ENCODE data around the gene TSPAN8. TPM values are rescaled to one million over a fixed set of nuclear protein-coding genes. Genes with fewer than 3 reads are reported as not detected.
"Not testable (repeated sequence)": the region's sequence is repeated elsewhere in the genome, so short reads cannot be mapped to it uniquely, and the experiment has no call there.

TSPAN8 gene
- total and polyA plus RNA-seq, 4 experiments from 2014 or later = not detected

- H3K27ac ChIP-seq (ENCODE audit: low read depth, low read length) = no peak overlapping the region
- no peaks in the 10 kb centered on the region for H3K36me3 ChIP-seq (ENCODE audit: insufficient read depth, low read length)
- CTCF ChIA-PET (ENCODE audit: partially characterized antibody) = no interaction called here
- H3K27ac Mint-ChIP-seq = no peak overlapping the region
- no peaks in the 10 kb centered on the region for H3K27me3 ChIP-seq (ENCODE audit: insufficient read depth, low read length)
- no peak overlapping the region for H3K4me3 Mint-ChIP-seq
- no peaks in the 10 kb centered on the region for H3K36me3 Mint-ChIP-seq
- H3K9me3 ChIP-seq (ENCODE audit: control insufficient read depth in 1 of 2, low read length in 2 of 2) = no peaks in the 10 kb centered on the region
- POLR2A ChIA-PET (ENCODE audit: partially characterized antibody) = no interaction called here
- peaks cover 0 to 5% (median 2%) of the 10 kb centered on the region in 8 donors for H3K9me3 Mint-ChIP-seq
- no peaks in the 10 kb centered on the region for H3K4me1 Mint-ChIP-seq
- H3K27me3 Mint-ChIP-seq = no peaks in the 10 kb centered on the region
- H3K4me3 ChIP-seq (ENCODE audit: low read length in 2 of 2) = no peak overlapping the region
- no peak for DNase-seq
- H3K4me1 ChIP-seq (ENCODE audit: insufficient read depth, low read length) = no peaks in the 10 kb centered on the region
- intact Hi-C loops (cut with micrococcal nuclease) = no loop called here
These were observed 623 bp upstream of the TSPAN8 start for GRCh38 chr12:71158361-71158882.

GRCh38 chr12:71155225-71155624 is 2.6 kb downstream of the TSPAN8 start:
- no peaks in the 10 kb centered on the region for H3K4me1 ChIP-seq (ENCODE audit: insufficient read depth, low read length)
- ChIA-PET CTCF (ENCODE audit: partially characterized antibody) (no interaction called here), POLR2A (ENCODE audit: partially characterized antibody) (no interaction called here)
- no peak for DNase-seq
- H3K4me3 Mint-ChIP-seq = no peak overlapping the region
- no peak overlapping the region for H3K27ac ChIP-seq (ENCODE audit: low read depth, low read length)
- H3K4me1 Mint-ChIP-seq = no peaks in the 10 kb centered on the region
- H3K27me3 ChIP-seq (ENCODE audit: insufficient read depth, low read length) = no peaks in the 10 kb centered on the region
- H3K36me3 Mint-ChIP-seq = no peaks in the 10 kb centered on the region
- peaks cover 0 to 15% (median 5%) of the 10 kb centered on the region in 8 donors for H3K9me3 Mint-ChIP-seq
- H3K27me3 Mint-ChIP-seq = peaks cover 0 to 2% of the 10 kb centered on the region in 2 donors
- no peaks in the 10 kb centered on the region for H3K9me3 ChIP-seq (ENCODE audit: control insufficient read depth in 1 of 2, low read length in 2 of 2)
- H3K27ac Mint-ChIP-seq = no peak overlapping the region
- intact Hi-C loops (cut with micrococcal nuclease) = no loop called here
- no peak overlapping the region for H3K4me3 ChIP-seq (ENCODE audit: low read length in 2 of 2)
- H3K36me3 ChIP-seq (ENCODE audit: insufficient read depth, low read length) = no peaks in the 10 kb centered on the region

- no peak overlapping the region for H3K4me3 ChIP-seq (ENCODE audit: low read length in 2 of 2)
- Mint-ChIP-seq H3K27ac (no peak overlapping the region), H3K4me1 (no peaks in the 10 kb centered on the region), H3K4me3 (no peak overlapping the region), H3K36me3 (no peaks in the 10 kb centered on the region), H3K9me3 (peaks cover 0 to 10% (median 4%) of the 10 kb centered on the region in 8 donors), H3K27me3 (peaks cover 0 to 2% of the 10 kb centered on the region in 2 donors)
- H3K36me3 ChIP-seq (ENCODE audit: insufficient read depth, low read length) = no peaks in the 10 kb centered on the region
- intact Hi-C loops (cut with micrococcal nuclease) = no loop called here
- ChIA-PET POLR2A (ENCODE audit: partially characterized antibody) (no interaction called here), CTCF (ENCODE audit: partially characterized antibody) (no interaction called here)
- H3K27ac ChIP-seq (ENCODE audit: low read depth, low read length) = no peak overlapping the region
- DNase-seq = no peak
- H3K4me1 ChIP-seq (ENCODE audit: insufficient read depth, low read length) = no peaks in the 10 kb centered on the region
- no peaks in the 10 kb centered on the region for H3K27me3 ChIP-seq (ENCODE audit: insufficient read depth, low read length)
- H3K9me3 ChIP-seq (ENCODE audit: control insufficient read depth in 1 of 2, low read length in 2 of 2) = no peaks in the 10 kb centered on the region
These were observed 4.9 kb downstream of the TSPAN8 start for GRCh38 chr12:71152851-71153250.

DNA sequence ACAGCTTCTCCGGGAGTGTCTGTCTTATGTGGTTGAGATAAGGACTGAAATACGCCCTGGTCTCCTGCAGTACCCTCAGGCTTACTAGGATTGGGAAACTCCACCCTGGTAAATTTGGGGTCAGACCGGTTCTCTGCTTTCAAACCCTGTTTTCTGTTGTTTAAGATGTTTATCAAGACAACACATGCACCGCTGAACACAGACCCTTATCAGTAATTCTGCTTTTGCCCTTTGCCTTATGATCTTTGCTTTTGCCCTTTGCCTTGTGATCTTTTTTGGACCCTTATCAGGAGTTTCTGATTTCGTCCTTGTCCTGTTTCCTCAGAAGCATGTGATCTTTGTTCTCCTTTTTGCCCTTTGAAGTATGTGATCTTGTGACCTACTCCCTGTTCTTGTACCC is 7.8 kb downstream of the TSPAN8 start:
- H3K27me3 ChIP-seq (ENCODE audit: insufficient read depth, low read length); H3K9me3 ChIP-seq (ENCODE audit: control insufficient read depth in 1 of 2, low read length in 2 of 2); H3K36me3 Mint-ChIP-seq; intact Hi-C loops (cut with micrococcal nuclease); DNase-seq; H3K4me1 ChIP-seq (ENCODE audit: insufficient read depth, low read length); H3K27ac ChIP-seq (ENCODE audit: low read depth, low read length); H3K27ac Mint-ChIP-seq; H3K27me3 Mint-ChIP-seq; H3K4me3 Mint-ChIP-seq; H3K4me1 Mint-ChIP-seq; H3K36me3 ChIP-seq (ENCODE audit: insufficient read depth, low read length); CTCF ChIA-PET (ENCODE audit: partially characterized antibody); H3K4me3 ChIP-seq (ENCODE audit: low read length in 2 of 2); POLR2A ChIA-PET (ENCODE audit: partially characterized antibody): not testable (repeated sequence)
- H3K9me3 Mint-ChIP-seq = peaks cover 0 to 10% (median 4%) of the 10 kb centered on the region in 8 donors

- ChIA-PET CTCF (ENCODE audit: partially characterized antibody) (no interaction called here), POLR2A (ENCODE audit: partially characterized antibody) (no interaction called here)
- Mint-ChIP-seq H3K27me3 (no peaks in the 10 kb centered on the region), H3K4me3 (no peak overlapping the region), H3K36me3 (no peaks in the 10 kb centered on the region), H3K9me3 (peaks cover 0 to 3% (median under 1%) of the 10 kb centered on the region in 8 donors), H3K4me1 (no peaks in the 10 kb centered on the region), H3K27ac (no peak overlapping the region)
- no peaks in the 10 kb centered on the region for H3K4me1 ChIP-seq (ENCODE audit: insufficient read depth, low read length)
- H3K27me3 ChIP-seq (ENCODE audit: insufficient read depth, low read length) = no peaks in the 10 kb centered on the region
- no peaks in the 10 kb centered on the region for H3K9me3 ChIP-seq (ENCODE audit: control insufficient read depth in 1 of 2, low read length in 2 of 2)
- no peak overlapping the region for H3K4me3 ChIP-seq (ENCODE audit: low read length in 2 of 2)
- no peak overlapping the region for H3K27ac ChIP-seq (ENCODE audit: low read depth, low read length)
- H3K36me3 ChIP-seq (ENCODE audit: insufficient read depth, low read length) = no peaks in the 10 kb centered on the region
- intact Hi-C loops (cut with micrococcal nuclease) = no loop called here
- DNase-seq = no peak
These were observed 13.1 kb downstream of the TSPAN8 start for GRCh38 chr12:71144682-71145081.

- Mint-ChIP-seq H3K27me3 (no peaks in the 10 kb centered on the region), H3K36me3 (no peaks in the 10 kb centered on the region), H3K4me3 (no peak overlapping the region), H3K27ac (no peak overlapping the region), H3K4me1 (no peaks in the 10 kb centered on the region), H3K9me3 (peaks cover 0 to 5% (median under 1%) of the 10 kb centered on the region in 8 donors)
- CTCF ChIA-PET (ENCODE audit: partially characterized antibody) = no interaction called here
- no peaks in the 10 kb centered on the region for H3K9me3 ChIP-seq (ENCODE audit: control insufficient read depth in 1 of 2, low read length in 2 of 2)
- H3K27ac ChIP-seq (ENCODE audit: low read depth, low read length) = no peak overlapping the region
- H3K4me1 ChIP-seq (ENCODE audit: insufficient read depth, low read length) = no peaks in the 10 kb centered on the region
- intact Hi-C loops (cut with micrococcal nuclease) = no loop called here
- no peaks in the 10 kb centered on the region for H3K36me3 ChIP-seq (ENCODE audit: insufficient read depth, low read length)
- POLR2A ChIA-PET (ENCODE audit: partially characterized antibody) = no interaction called here
- no peak for DNase-seq
- no peak overlapping the region for H3K4me3 ChIP-seq (ENCODE audit: low read length in 2 of 2)
- H3K27me3 ChIP-seq (ENCODE audit: insufficient read depth, low read length) = no peaks in the 10 kb centered on the region
These were observed 14.8 kb downstream of the TSPAN8 start for GRCh38 chr12:71142956-71143355.

DNA sequence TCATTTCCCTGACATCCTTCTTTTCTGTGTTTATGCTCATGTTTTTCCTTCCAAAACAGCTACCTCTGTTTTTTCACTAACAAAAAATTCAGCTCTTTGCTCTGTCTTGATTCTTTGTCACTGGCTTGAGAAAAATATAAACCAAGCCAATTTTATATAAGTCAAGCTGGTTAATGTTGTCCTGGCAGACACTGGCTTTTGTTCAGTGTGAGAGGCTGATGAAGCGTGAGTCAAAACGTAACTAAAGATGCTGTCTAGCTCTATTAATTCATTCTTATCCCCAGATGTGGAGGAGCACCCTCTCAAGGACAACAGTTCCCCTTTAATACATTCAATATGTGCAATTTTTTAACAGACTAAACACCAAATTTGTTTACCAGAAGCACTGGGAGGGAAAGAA is 15.8 kb downstream of the TSPAN8 start:
- ChIA-PET POLR2A (ENCODE audit: partially characterized antibody) (no interaction called here), CTCF (ENCODE audit: partially characterized antibody) (no interaction called here)
- H3K27me3 ChIP-seq (ENCODE audit: insufficient read depth, low read length) = no peaks in the 10 kb centered on the region
- Mint-ChIP-seq H3K9me3 (peaks cover 0 to 5% (median 0%) of the 10 kb centered on the region in 8 donors), H3K36me3 (no peaks in the 10 kb centered on the region), H3K4me3 (no peak overlapping the region), H3K27me3 (no peaks in the 10 kb centered on the region), H3K4me1 (no peaks in the 10 kb centered on the region), H3K27ac (no peak overlapping the region)
- intact Hi-C loops (cut with micrococcal nuclease) = no loop called here
- H3K4me1 ChIP-seq (ENCODE audit: insufficient read depth, low read length) = no peaks in the 10 kb centered on the region
- H3K36me3 ChIP-seq (ENCODE audit: insufficient read depth, low read length) = no peaks in the 10 kb centered on the region
- no peaks in the 10 kb centered on the region for H3K9me3 ChIP-seq (ENCODE audit: control insufficient read depth in 1 of 2, low read length in 2 of 2)
- no peak overlapping the region for H3K4me3 ChIP-seq (ENCODE audit: low read length in 2 of 2)
- DNase-seq = no peak
- no peak overlapping the region for H3K27ac ChIP-seq (ENCODE audit: low read depth, low read length)

- Mint-ChIP-seq H3K27me3 (no peaks in the 10 kb centered on the region), H3K4me1 (no peaks in the 10 kb centered on the region), H3K27ac (no peak overlapping the region), H3K9me3 (peaks cover 0 to 5% (median 0%) of the 10 kb centered on the region in 8 donors), H3K36me3 (no peaks in the 10 kb centered on the region), H3K4me3 (no peak overlapping the region)
- POLR2A ChIA-PET (ENCODE audit: partially characterized antibody) = no interaction called here
- DNase-seq = no peak
- H3K4me3 ChIP-seq (ENCODE audit: low read length in 2 of 2) = no peak overlapping the region
- no peaks in the 10 kb centered on the region for H3K36me3 ChIP-seq (ENCODE audit: insufficient read depth, low read length)
- no peak overlapping the region for H3K27ac ChIP-seq (ENCODE audit: low read depth, low read length)
- H3K27me3 ChIP-seq (ENCODE audit: insufficient read depth, low read length) = no peaks in the 10 kb centered on the region
- intact Hi-C loops (cut with micrococcal nuclease) = no loop called here
- no peaks in the 10 kb centered on the region for H3K9me3 ChIP-seq (ENCODE audit: control insufficient read depth in 1 of 2, low read length in 2 of 2)
- H3K4me1 ChIP-seq (ENCODE audit: insufficient read depth, low read length) = no peaks in the 10 kb centered on the region
- CTCF ChIA-PET (ENCODE audit: partially characterized antibody) = no interaction called here
These were observed 16.3 kb downstream of the TSPAN8 start for GRCh38 chr12:71141378-71141926.

Data from CD4-positive, alpha-beta memory T cell (primary cell).